GM18505 (cell line): ENCODE data around the gene BRAT1.

Experiments used
- ATAC-seq: cut with Tn5 transposase; IDR thresholded peaks from one replicate; pipeline ENCODE4 v1.9.1; 2021; ENCODE audit not compliant: unreplicated experiment
- POLR2A ChIP-seq: IDR thresholded peaks from 4 replicates; pipeline ENCODE4 v1.6.1; 2011; ENCODE audit warnings: borderline replicate concordance; ENCODE audit not compliant: insufficient read depth, insufficient read length; ENCODE audit errors: extremely low read depth

Gene BRAT1

GRCh38 chr7:2505401-2505800 lies 49.9 kb downstream of the BRAT1 start:
- no peak for TF ChIP-seq POLR2A
- no peak for ATAC-seq

- ATAC-seq, result no peak
- TF ChIP-seq POLR2A, result no peak
These were observed 50.4 kb downstream of the BRAT1 start for GRCh38 chr7:2504889-2505375.

GRCh38 chr7:2504128-2504888 lies 51.0 kb downstream of the BRAT1 start:
- no peak for ATAC-seq
- TF ChIP-seq POLR2A, result no peak

- no peak for TF ChIP-seq POLR2A
- no peak for ATAC-seq
These were observed 52.0 kb downstream of the BRAT1 start for GRCh38 chr7:2503056-2503941.

DNA sequence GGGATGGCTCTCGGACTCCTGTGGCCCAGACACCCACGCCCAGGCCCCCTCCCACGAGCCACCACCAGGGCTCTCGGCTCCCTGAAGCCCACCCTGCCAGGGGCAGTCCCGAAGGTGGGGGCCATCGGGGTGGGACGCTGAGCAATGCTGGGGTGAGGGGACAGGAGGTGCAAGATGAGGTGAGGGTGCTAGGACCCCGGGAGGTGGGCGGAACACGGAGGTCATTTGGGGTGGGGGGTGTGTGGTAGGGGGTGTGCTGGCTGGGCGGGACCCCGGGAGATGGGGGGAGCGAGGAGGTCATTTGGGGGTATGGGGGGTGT lies 52.7 kb downstream of the BRAT1 start:
- TF ChIP-seq POLR2A, result no peak
- no peak for ATAC-seq

DNA sequence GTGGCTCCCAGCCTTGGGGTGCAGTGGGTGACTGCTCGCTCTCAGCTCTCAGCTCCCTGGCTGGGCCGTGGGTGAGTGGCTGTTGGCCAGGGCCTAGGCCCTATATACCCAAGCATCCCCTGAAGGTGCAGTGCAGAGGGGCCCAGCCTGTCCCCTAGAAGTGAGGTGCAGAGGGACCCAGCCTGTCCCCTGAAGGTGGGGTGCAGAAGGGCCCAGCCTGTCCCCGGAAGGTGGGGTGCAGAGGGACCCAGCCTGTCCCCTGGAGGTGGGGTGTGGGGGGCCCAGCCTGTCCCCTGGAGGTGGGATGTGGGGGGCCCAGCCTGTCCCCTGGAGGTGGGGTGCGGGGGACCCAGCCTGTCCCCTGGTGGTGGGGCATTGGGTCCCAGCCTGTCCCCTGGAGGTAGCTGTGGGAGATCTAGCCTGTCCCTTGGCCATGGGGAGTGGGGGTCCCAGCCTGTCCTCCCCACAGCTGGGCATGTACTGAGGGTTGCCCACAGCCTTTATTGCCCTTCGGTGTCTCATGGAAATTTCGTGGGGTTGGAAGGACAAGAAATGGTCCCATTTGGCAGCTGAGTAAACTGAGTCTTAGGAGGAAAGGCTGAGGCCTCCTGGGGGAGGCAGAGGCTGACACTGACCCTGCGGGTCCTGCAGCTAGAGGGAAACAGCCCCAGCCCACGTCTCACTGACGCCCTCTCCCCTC lies 53.2 kb downstream of the BRAT1 start:
- ATAC-seq, result no peak
- TF ChIP-seq POLR2A, result no peak

GRCh38 chr7:2500701-2501100 lies 54.6 kb downstream of the BRAT1 start:
- no peak for ATAC-seq
- no peak for TF ChIP-seq POLR2A

GRCh38 chr7:2499719-2500430 lies 55.4 kb downstream of the BRAT1 start:
- TF ChIP-seq POLR2A, result no peak
- ATAC-seq, result no peak

DNA sequence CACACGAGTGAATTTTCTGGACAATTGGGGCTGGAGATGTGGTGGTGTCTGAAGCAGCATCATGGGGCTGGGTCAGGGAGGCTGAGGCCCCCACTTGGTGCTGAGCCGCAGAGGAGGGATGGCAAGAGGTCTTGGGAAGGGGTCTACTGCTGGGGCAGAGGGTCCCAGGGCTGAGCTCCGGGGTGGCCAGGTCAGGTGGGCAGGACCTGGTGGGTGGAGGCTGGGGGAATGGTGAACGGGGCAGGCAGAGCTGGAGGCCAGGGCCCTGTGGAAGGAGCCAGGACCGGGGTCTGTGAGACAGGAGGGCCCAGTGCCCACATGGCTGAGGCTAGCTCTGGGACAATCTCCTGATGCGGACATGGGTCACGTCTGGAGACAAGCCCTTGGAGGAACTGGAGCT lies 56.1 kb downstream of the BRAT1 start:
- ATAC-seq, result no peak

DNA sequence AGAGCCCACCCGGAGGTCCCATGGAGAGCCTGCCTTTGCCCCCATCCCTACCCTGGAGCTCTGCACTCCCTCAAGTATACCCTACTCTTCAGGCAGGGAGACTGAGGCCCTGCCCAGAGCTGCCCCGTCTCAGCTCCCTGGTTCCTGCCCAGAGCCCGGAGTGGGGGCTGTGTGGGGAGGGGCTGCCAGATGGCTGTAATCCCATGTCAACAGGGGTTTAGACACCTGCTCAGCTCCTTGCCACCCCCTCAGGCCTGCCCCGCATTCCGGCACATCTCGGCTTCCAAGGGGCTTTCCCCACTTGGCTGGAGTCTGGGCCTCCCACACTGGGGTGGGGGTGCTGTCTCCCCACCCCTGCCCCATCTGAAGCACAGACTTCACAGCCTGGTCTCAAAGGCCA lies 56.6 kb downstream of the BRAT1 start:
- no peak for ATAC-seq
- TF ChIP-seq POLR2A, result no peak

More for the DNA sequence above, 56.1 kb downstream of the BRAT1 start:
- no peak for TF ChIP-seq POLR2A

DNA sequence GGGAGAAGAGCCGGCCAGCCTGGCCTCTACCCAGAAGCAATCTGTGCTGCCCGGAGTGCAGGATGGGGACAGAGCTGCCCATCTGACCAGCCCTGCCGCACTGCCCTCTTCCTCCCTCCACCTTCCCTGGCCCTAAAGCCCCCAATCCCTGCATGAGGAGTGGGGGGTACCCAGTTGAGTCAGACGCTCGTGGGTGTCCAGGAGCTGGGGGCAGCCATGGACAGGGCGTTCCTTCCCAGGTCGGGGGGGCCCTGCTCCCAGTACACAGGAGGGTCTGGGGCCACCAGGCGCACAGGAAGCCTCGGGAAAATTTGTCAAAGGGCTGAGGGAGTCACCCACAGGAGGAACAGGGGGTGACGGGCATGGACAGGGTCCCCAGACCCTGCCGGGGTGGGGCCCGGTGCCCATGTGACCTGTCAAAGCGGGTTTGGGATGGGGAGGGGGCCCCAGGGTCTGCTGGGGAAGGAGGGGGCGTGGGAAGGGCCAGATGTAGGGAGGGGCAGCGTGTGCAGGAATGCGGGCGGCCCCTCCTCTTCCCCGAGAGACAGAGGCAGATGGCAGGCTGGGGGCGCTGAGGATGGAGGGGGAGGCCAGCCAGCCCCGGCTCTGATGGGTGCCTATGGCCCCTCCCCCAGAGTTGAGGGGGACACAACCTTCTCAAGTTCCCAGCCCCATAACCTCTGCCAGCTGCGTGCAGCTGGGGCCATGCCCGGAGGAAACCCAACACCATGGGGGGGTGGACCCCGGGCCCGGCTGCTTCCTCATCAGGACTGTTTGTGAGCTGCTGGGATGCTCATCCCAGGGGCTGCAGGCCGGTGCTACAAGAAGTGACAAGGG lies 57.6 kb downstream of the BRAT1 start:
- no peak for TF ChIP-seq POLR2A
- no peak for ATAC-seq

GRCh38 chr7:2497065-2497464 lies 58.3 kb downstream of the BRAT1 start:
- TF ChIP-seq POLR2A, result no peak
- no peak for ATAC-seq
